Transverse colon (tissue), 4 donors: ENCODE measurements around the gene EXOSC5. TPM values are rescaled to one million over a fixed set of nuclear protein-coding genes. Genes with fewer than 3 reads are reported as not detected.

Experiments used
- DNase-seq: peaks from one replicate; pipeline ENCODE4 v3.0.0-alpha.2; 2019
- H3K27ac ChIP-seq, 4 donors: fragments of 200-600 bp; sonication (generic); 2 replicates each; pipeline ENCODE4 v1.5.1; 2016 to 2018; ENCODE audit warnings: inconsistent platforms in 4 of 4
- H3K27me3 ChIP-seq: fragments of 200-600 bp; sonication (generic); 2 replicates; pipeline ENCODE4 v1.5.1; 2017; ENCODE audit warnings: inconsistent platforms
- H3K36me3 ChIP-seq, 4 donors: fragments of 200-600 bp; sonication (generic); 2 replicates each; pipeline ENCODE4 v1.5.1; 2017 to 2019; ENCODE audit warnings: inconsistent platforms in 4 of 4
- H3K4me1 ChIP-seq, 4 donors: fragments of 200-600 bp; sonication (generic); 2 replicates each; pipeline ENCODE4 v1.5.1; 2017 to 2020; ENCODE audit warnings: inconsistent platforms in 4 of 4
- H3K4me3 ChIP-seq, 4 donors: fragments of 200-600 bp; sonication (generic); 1 replicate in 1 of 4; 2 replicates in 3 of 4; pipeline versions ENCODE4 v1.5.1 to v1.6.1; 2017 to 2019; ENCODE audit warnings: inconsistent platforms in 4 of 4
- H3K9me3 ChIP-seq, 2 donors: fragments of 200-600 bp; sonication (generic); 2 replicates each; pipeline ENCODE4 v1.5.1; 2017 to 2019; ENCODE audit warnings: inconsistent platforms in 2 of 2
- CTCF ChIP-seq, 5 experiments: fragments of 200-600 bp in 3 of 5; fragments of 450-650 bp in 2 of 5; sonication (generic) in 3 of 5; IDR thresholded peaks; 1 replicate in 2 of 5; 2 replicates in 3 of 5; pipeline ENCODE4 v1.5.1; 2016 to 2017; ENCODE audit warnings: antibody characterized with exemption in 5 of 5, inconsistent platforms in 3 of 5, mild to moderate bottlenecking in 2 of 5, moderate library complexity in 1 of 5
- EP300 ChIP-seq: sonication (generic); formaldehyde crosslinking; IDR thresholded peaks from one replicate; pipeline ENCODE4 v1.6.1; 2017; ENCODE audit warnings: antibody characterized with exemption, low read depth
- POLR2A ChIP-seq: fragments of 450-650 bp; IDR thresholded peaks from one replicate; pipeline ENCODE4 v1.6.1; 2016; ENCODE audit warnings: antibody characterized with exemption, mild to moderate bottlenecking, moderate library complexity
- POLR2AphosphoS5 ChIP-seq, 3 donors: sonication (generic); formaldehyde crosslinking; IDR thresholded peaks; one replicate each; pipeline ENCODE4 v1.6.1; 2016; ENCODE audit warnings: antibody characterized with exemption in 3 of 3
- WGBS, 2 donors: methylation state at CpG; one replicate each; pipeline ENCODE4 v1.1.5; 2018; ENCODE audit warnings: low coverage in 1 of 2; 5-methylcytosine and 5-hydroxymethylcytosine counted together
- in situ Hi-C, 4 donors: fragments of 200-750 bp; cut with MboI; loops; one replicate each; pipeline versions ENCODE4 v1.15.0 to v1.15.1; 2017; ENCODE audit warnings: low sequenced_read_pairs in 3 of 4, low pct_ligation_motif_present in 1 of 4, low pct_unique_long_range_greater_than_20kb in 1 of 4
- intact Hi-C: fragments of 100-400 bp; cut with DNase I; formaldehyde crosslinking; loops from one replicate; pipeline ENCODE4 v1.15.1; 2023; ENCODE audit warnings: low total_unique reads
- total RNA-seq, 4 donors: library from RNA; depleted of rRNA; stranded (reverse); fragments of >200 nt; gene quantifications; one replicate each; pipeline ENCODE4 v1.1.0, GENCODE V29; 2016

Gene EXOSC5
- total RNA-seq, 4 donors from 2014 or later, result 4.0 to 20.6 (median 10.8) TPM

GRCh38 chr19:41412953-41413352 lies 15.8 kb upstream of the EXOSC5 start:
- in situ Hi-C loops, result no loop called here
- Histone ChIP-seq H3K27me3 (no peaks in the 10 kb centered on the region), H3K36me3 (peaks cover 0 to 25% (median 0%) of the 10 kb centered on the region in 4 donors), H3K9me3 (no peaks in the 10 kb centered on the region), H3K4me3 (no peak overlapping the region), H3K4me1 (peaks cover 0 to 32% (median 10%) of the 10 kb centered on the region in 4 donors), H3K27ac (no peak overlapping the region)
- no peak for DNase-seq
- intact Hi-C loops, result no loop called here
- WGBS, 2 donors, result 92% methylated on average over 5 of the region's 5 CpGs; no CpG with 5 or more reads in 1 of the 2 donors
- TF ChIP-seq POLR2AphosphoS5 (IDR thresholded peaks at IDR 0.05), result no peak
- no peak for TF ChIP-seq POLR2A
- TF ChIP-seq EP300, result no peak
- TF ChIP-seq CTCF (IDR thresholded peaks at IDR 0.05), result no peak

DNA sequence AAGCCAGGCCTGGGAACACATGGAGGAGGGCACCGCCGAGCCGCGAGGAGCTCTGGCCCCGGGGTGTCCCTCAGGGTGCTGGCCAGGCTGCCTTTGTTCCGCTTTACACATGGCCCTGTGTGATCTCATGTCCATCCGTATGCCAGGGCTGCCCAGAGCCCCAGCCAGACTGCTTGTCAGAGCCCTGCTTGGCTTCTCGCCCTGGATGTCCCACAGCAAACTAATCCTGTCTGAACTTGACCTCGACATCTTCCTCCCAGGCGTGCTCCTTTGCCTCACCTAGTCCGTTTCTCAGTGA lies 14.8 kb upstream of the EXOSC5 start:
- H3K4me1 ChIP-seq, result peaks cover 0 to 32% (median 10%) of the 10 kb centered on the region in 4 donors
- DNase-seq, result no peak
- no peak overlapping the region for H3K4me3 ChIP-seq
- H3K36me3 ChIP-seq, result peaks cover 0 to 19% (median 0%) of the 10 kb centered on the region in 4 donors
- in situ Hi-C loops, result no loop called here
- H3K27me3 ChIP-seq, result no peaks in the 10 kb centered on the region
- H3K27ac ChIP-seq, result no peak overlapping the region
- intact Hi-C loops, result no loop called here
- no peaks in the 10 kb centered on the region for H3K9me3 ChIP-seq
- 50 to 73% methylated on average over 2 to 11 of the region's 11 CpGs for WGBS, 2 donors
- TF ChIP-seq POLR2AphosphoS5 (IDR thresholded peaks at IDR 0.05) (no peak), POLR2A (no peak), CTCF (IDR thresholded peaks at IDR 0.05) (no peak), EP300 (no peak)

DNA sequence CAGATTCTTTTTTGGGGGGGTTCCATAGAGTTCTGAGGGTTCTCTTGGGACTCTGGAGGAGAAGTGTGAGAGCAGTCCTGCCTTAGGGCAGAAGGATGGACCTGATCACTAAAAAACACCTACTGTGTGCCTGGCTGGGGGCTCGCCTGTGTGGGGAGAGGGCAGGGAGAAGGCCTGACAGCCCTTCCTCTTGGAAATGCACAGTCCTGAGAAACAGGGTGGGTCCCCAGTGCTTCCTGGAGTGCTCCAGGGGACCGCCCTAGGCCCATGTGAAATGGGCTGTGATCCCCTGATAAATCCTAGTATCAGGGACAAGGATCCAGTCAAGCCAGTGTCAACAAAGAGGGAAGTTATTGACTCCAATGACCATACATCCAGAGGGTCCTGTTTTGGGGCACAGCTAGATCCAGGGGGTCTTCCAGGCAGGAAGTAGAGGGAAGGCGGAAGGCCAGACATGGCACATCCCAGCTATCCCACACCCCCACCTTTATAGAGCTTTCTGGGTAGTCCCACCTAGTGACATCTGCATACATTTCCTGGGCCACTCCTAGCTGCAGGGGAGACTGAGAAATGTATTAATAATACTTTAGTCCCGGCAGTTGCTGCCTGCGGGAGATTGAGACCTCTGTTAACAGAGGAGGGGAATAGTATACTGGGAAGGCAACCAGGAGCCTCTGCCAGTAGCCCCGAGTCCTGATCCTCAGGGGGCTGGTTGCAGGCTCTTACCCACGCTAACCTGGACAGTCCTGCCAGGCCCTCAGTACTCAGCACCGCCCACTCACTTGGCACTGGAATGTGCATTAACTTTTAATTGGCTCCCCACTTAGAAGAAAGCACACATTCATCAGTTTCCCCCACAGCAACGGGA lies 14.2 kb upstream of the EXOSC5 start:
- intact Hi-C loops, result no loop called here
- no peak for DNase-seq
- peaks cover 0 to 32% (median 10%) of the 10 kb centered on the region in 4 donors for H3K4me1 ChIP-seq
- H3K9me3 ChIP-seq, result no peaks in the 10 kb centered on the region
- 80% methylated on average over 9 of the region's 9 CpGs; no CpG with 5 or more reads in 1 of the 2 donors for WGBS, 2 donors
- no peak overlapping the region for H3K4me3 ChIP-seq
- H3K27me3 ChIP-seq, result no peaks in the 10 kb centered on the region
- H3K36me3 ChIP-seq, result peaks cover 0 to 16% (median 0%) of the 10 kb centered on the region in 4 donors
- no peak overlapping the region for H3K27ac ChIP-seq
- TF ChIP-seq POLR2AphosphoS5 (IDR thresholded peaks at IDR 0.05), result no peak
- no peak for TF ChIP-seq EP300
- TF ChIP-seq POLR2A, result no peak
- TF ChIP-seq CTCF (IDR thresholded peaks at IDR 0.05), result no peak
- in situ Hi-C loops, result no loop called here

DNA sequence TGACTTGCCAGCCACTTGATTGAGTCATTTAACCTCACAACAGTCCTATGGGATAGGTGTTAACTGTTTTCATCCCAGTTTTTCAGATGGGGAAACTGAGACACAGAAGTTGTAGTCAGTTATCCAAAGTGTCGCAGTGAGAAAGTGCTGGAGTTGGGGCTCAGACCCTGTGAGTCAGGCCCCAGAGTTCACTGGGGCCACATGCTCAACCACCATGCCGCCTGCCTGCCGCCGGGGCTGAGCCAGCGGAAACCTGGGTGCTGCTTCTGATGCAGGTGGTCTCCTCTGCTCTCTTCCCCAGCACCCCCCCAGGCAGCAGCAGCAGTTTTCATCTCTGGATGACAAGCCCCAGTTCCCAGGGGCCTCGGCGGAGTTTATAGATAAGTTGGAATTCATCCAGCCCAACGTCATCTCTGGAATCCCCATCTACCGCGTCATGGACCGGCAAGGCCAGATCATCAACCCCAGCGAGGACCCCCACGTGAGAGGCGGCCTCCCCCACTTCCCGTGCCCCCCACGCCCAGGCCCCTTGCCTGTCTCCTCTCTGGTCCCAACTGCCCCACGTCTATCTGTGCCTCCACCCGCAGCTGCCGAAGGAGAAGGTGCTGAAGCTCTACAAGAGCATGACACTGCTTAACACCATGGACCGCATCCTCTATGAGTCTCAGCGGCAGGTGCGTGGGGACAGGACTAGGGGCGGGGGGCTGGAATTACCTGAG lies 13.3 kb upstream of the EXOSC5 start:
- TF ChIP-seq POLR2A (no peak), CTCF (IDR thresholded peaks at IDR 0.05) (no peak), EP300 (no peak), POLR2AphosphoS5 (IDR thresholded peaks at IDR 0.05) (no peak)
- 94 to 100% methylated on average over 3 to 23 of the region's 23 CpGs for WGBS, 2 donors
- intact Hi-C loops (no loop called here), in situ Hi-C loops (no loop called here)
- Histone ChIP-seq H3K27ac (peak overlapping the region in 1 of 4 donors; percentile 36), H3K4me1 (peaks cover 0 to 32% (median 10%) of the 10 kb centered on the region in 4 donors), H3K9me3 (no peaks in the 10 kb centered on the region), H3K4me3 (no peak overlapping the region), H3K36me3 (peaks cover 0 to 15% (median 0%) of the 10 kb centered on the region in 4 donors), H3K27me3 (no peaks in the 10 kb centered on the region)
- no peak for DNase-seq
